Measurements from ENCODE around the gene PKD2L2.
A peak's percentile ranks its signal among the peaks of the same experiment; 100 is the strongest.
"Not testable (repeated sequence)": the region's sequence is repeated elsewhere in the genome, so short reads cannot be mapped to it uniquely, and the experiment has no call there.

The PKD2L2 gene

GRCh38 chr5:137957948-137958347 lies 68.7 kb downstream of the PKD2L2 start:
- no peak for DNase-seq

- no peak for DNase-seq
Measured at GRCh38 chr5:137959488-137959887, 70.2 kb downstream of the PKD2L2 start.

- DNase-seq = peak in 1 of 14 donors; percentile 4
Measured at GRCh38 chr5:137960141-137960540, 70.9 kb downstream of the PKD2L2 start.

- DNase-seq = no peak
Measured at GRCh38 chr5:137960819-137961218, 71.6 kb downstream of the PKD2L2 start.

GRCh38 chr5:137970384-137970783 lies 81.1 kb downstream of the PKD2L2 start:
- not testable (repeated sequence) for DNase-seq

GRCh38 chr5:137975208-137975607 lies 86.0 kb downstream of the PKD2L2 start:
- no peak for DNase-seq

- no peak for DNase-seq
Measured at GRCh38 chr5:137989419-137989818, 100.2 kb downstream of the PKD2L2 start.

All from C1 segment of cervical spinal cord (tissue), 14 donors.